B cell (primary cell): Measurements from ENCODE around the gene LCN15. TPM values are rescaled to one million over a fixed set of nuclear protein-coding genes. Genes with fewer than 3 reads are reported as not detected.
A peak's percentile ranks its signal among the peaks of the same experiment; 100 is the strongest.

Source experiments
- ATAC-seq: fragments of 200-7000 bp; cut with Tn5 transposase; one replicate; pipeline ENCODE4 v1.10.0; 2021; ENCODE audit warnings: low read depth, mild to moderate bottlenecking, moderate number of reproducible peaks, moderate library complexity
- CTCF ChIA-PET: fragments of 350-600 bp; sonication (Branson Sonifier 250); formaldehyde crosslinking; loops from one replicate; lab custom pipeline; 2021; ENCODE audit warnings: antibody characterized with exemption, inconsistent platforms; lab: Charles Lee
- POLR2A ChIA-PET: fragments of 350-600 bp; sonication (Branson Sonifier 250); formaldehyde crosslinking; loops from one replicate; lab custom pipeline; 2021; ENCODE audit warnings: antibody characterized with exemption; lab: Charles Lee
- DNase-seq: peaks from one replicate; pipeline ENCODE4 v3.0.0; 2013
- H2AFZ ChIP-seq: 2 replicates; pipeline ENCODE4 v1.6.1; 2012; ENCODE audit warnings: mild to moderate bottlenecking, low read depth, low read length; ENCODE audit not compliant: insufficient read depth, poor library complexity, severe bottlenecking
- H3K27ac ChIP-seq, 2 donors: 1 replicate in 1 of 2; 2 replicates in 1 of 2; pipeline ENCODE4 v1.5.1; 2012 to 2013; ENCODE audit warnings: low read length in 2 of 2, mild to moderate bottlenecking in 2 of 2, moderate library complexity in 1 of 2
- H3K27me3 ChIP-seq, 4 experiments: fragments of 200-600 bp in 1 of 4; sonication (generic) in 1 of 4; replicated peaks in 1 of 4; 1 replicate in 2 of 4; 2 replicates in 2 of 4; pipeline versions ENCODE4 v1.6.1 to v1.7.0; 2013 to 2016; ENCODE audit warnings: low read length in 3 of 4, mild to moderate bottlenecking in 2 of 4, mixed read lengths in 1 of 4, moderate library complexity in 1 of 4; ENCODE audit not compliant: insufficient read depth in 4 of 4, control insufficient read depth in 3 of 4; ENCODE audit errors: control extremely low read depth in 1 of 4
- H3K36me3 ChIP-seq, 2 experiments: replicated peaks in 1 of 2; 1 replicate in 1 of 2; 2 replicates in 1 of 2; pipeline versions ENCODE4 v1.6.1 to v1.7.1; 2013; ENCODE audit warnings: low read length in 1 of 2; ENCODE audit not compliant: insufficient read depth in 2 of 2, control insufficient read depth in 1 of 2; ENCODE audit errors: control extremely low read depth in 1 of 2, extremely low read depth in 1 of 2
- H3K4me1 ChIP-seq, 2 donors: fragments of 200-600 bp in 1 of 2; sonication (generic) in 1 of 2; 1 replicate in 1 of 2; 2 replicates in 1 of 2; pipeline versions ENCODE4 v1.5.1 to v1.6.1; 2013 to 2017; ENCODE audit warnings: low read length in 2 of 2; ENCODE audit not compliant: control insufficient read depth in 2 of 2, insufficient read depth in 2 of 2
- H3K4me2 ChIP-seq: replicated peaks from 2 replicates; pipeline ENCODE3; 2012; ENCODE audit warnings: mild to moderate bottlenecking, low read depth, low read length; ENCODE audit not compliant: poor library complexity, severe bottlenecking
- H3K4me3 ChIP-seq, 5 experiments: fragments of 200-600 bp in 1 of 5; sonication (generic) in 1 of 5; 1 replicate in 3 of 5; 2 replicates in 2 of 5; pipeline versions ENCODE4 v1.5.1 to v1.7.0; 2011 to 2016; ENCODE audit warnings: low read length in 4 of 5, mild to moderate bottlenecking in 4 of 5, low read depth in 2 of 5, control low read depth in 1 of 5, moderate library complexity in 1 of 5; ENCODE audit not compliant: insufficient read depth in 1 of 5; ENCODE audit errors: control extremely low read depth in 1 of 5, extremely low read depth in 1 of 5
- H3K79me2 ChIP-seq: fragments of 200-600 bp; sonication (generic); one replicate; pipeline ENCODE4 v1.6.0; 2016; ENCODE audit warnings: low read length; ENCODE audit not compliant: control insufficient read depth, insufficient read depth
- H3K9ac ChIP-seq: fragments of 200-600 bp; sonication (generic); 2 replicates; pipeline ENCODE4 v1.6.1; 2017; ENCODE audit warnings: mild to moderate bottlenecking, low read length, moderate library complexity
- H3K9me3 ChIP-seq, 3 donors: one replicate each; pipeline versions ENCODE4 v1.6.1 to v1.7.1; 2013; ENCODE audit warnings: low read length in 2 of 3; ENCODE audit not compliant: control insufficient read depth in 2 of 3, insufficient read depth in 1 of 3; ENCODE audit errors: control extremely low read depth in 1 of 3
- H4K20me1 ChIP-seq: 2 replicates; pipeline ENCODE4 v1.6.0; 2012; ENCODE audit warnings: mild to moderate bottlenecking, low read length; ENCODE audit not compliant: insufficient read depth, control insufficient read depth, poor library complexity, severe bottlenecking
- H3K27ac Mint-ChIP-seq: one replicate; pipeline ENCODE4 v1.8.0; 2021; ENCODE audit warnings: mixed read lengths
- H3K27me3 Mint-ChIP-seq: one replicate; pipeline ENCODE4 v1.8.0; 2021; ENCODE audit warnings: mixed read lengths
- H3K4me1 Mint-ChIP-seq: one replicate; pipeline ENCODE4 v1.8.0; 2021; ENCODE audit warnings: mixed read lengths
- H3K4me3 Mint-ChIP-seq: one replicate; pipeline ENCODE4 v1.8.0; 2021; ENCODE audit warnings: mixed read lengths
- H3K9me3 Mint-ChIP-seq: one replicate; pipeline ENCODE4 v1.8.0; 2022; ENCODE audit warnings: mixed read lengths; ENCODE audit not compliant: insufficient read depth
- CTCF ChIP-seq: fragments of 200-600 bp; IDR thresholded peaks from one replicate; pipeline ENCODE4 v1.8.0; 2022; ENCODE audit warnings: antibody characterized with exemption, mild to moderate bottlenecking
- EZH2 ChIP-seq: IDR thresholded peaks from 2 replicates; pipeline ENCODE4 v1.6.1; 2012; ENCODE audit warnings: borderline replicate concordance, low read depth, mild to moderate bottlenecking, moderate library complexity, low read length; ENCODE audit not compliant: insufficient read depth, poor library complexity, severe bottlenecking
- WGBS: methylation state at CpG from one replicate; pipeline ENCODE4 v1.1.5; 2013; ENCODE audit warnings: missing lambda C conversion rate; ENCODE audit not compliant: insufficient coverage; 5-methylcytosine and 5-hydroxymethylcytosine counted together
- intact Hi-C: fragments of 100-400 bp; cut with micrococcal nuclease; formaldehyde crosslinking; loops from one replicate; pipeline ENCODE4 v1.10.0; 2022
- polyA plus RNA-seq: library from polyadenylated mRNA; depleted of rRNA; stranded (reverse); fragments of >200 nt; gene quantifications from 2 replicates; pipeline ENCODE4 v1.2.3, GENCODE V29; 2012
- total RNA-seq, 2 donors: library from RNA; stranded (reverse); fragments of 120-200 nt in 1 of 2; gene quantifications; 1 replicate in 1 of 2; 2 replicates in 1 of 2; pipeline versions ENCODE4 v1.2.3 to v1.2.4, GENCODE V29; 2013 to 2022

LCN15 gene
- total and polyA plus RNA-seq, 2 donors (not counting 1 experiment from before 2014, with no cell fraction given), result not detected

DNA sequence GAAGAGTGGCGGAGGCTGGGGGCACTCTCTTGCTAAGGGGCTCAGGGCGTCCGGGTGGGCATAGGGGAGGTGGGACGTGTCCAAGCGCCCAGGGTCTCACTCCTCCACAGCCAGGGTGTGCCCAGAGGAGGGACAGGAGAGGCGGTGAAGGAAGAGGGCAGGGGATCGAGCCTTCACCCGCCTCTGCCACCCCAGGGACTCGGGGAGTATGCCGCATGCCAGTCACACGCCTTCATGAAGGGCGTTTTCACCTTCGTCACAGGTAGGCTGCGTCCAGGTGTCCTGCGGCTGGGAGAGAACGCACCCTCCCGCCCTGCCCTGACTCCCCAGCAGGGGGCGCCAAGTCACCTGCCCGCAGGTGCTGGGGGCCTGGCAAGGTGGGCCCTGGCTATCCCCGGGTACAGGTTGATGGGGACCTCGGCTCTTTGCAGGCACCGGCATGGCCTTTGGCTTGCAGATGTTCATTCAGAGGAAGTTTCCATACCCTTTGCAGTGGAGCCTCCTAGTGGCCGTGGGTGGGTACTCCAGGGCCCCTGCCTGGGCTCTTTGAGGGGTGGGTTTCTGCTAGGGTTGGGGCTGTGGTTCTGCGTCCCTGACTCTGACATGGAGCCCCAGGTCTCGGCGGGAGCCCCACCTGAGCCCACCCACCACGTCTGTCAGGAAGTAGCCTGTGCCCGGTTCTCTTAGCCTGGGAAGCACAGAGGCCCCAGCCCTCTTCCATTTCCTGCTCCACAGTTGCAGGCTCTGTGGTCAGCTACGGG, 27.4 kb upstream of the LCN15 start:
- H3K4me3 Mint-ChIP-seq, result peak overlapping the region; percentile 87
- Histone ChIP-seq H2AFZ (peak overlapping the region; percentile 80), H3K27ac (peak overlapping the region; percentile 97 to 99), H3K36me3 (peaks cover 0 to 4% of the 10 kb centered on the region in 2 experiments), H3K4me1 (peaks cover 18 to 27% of the 10 kb centered on the region in 2 donors), H3K9me3 (no peaks in the 10 kb centered on the region), H4K20me1 (peaks cover 12% of the 10 kb centered on the region), H3K79me2 (peaks cover 4% of the 10 kb centered on the region), H3K4me3 (peak overlapping the region in 4 of 5 experiments; percentile 69 to 84 (median 80)), H3K4me2 (peak overlapping the region; percentile 100), H3K27me3 (no peaks in the 10 kb centered on the region), H3K9ac (peak overlapping the region; percentile 93)
- TF ChIP-seq CTCF (peak; percentile 97), EZH2 (no peak)
- ATAC-seq, result peak; percentile 1
- H3K9me3 Mint-ChIP-seq, result no peaks in the 10 kb centered on the region
- ChIA-PET CTCF (interaction anchor here (0.8 to 10.5 kb wide), 8 partner anchors 11 to 243 kb away, joined by 3 to 106 read pairs (median 6); partner anchors contain the start of genes AJM1 and RABL6), POLR2A (interaction anchor here (1.2 kb wide), 1 partner anchor 24 kb away, joined by 4 read pairs; no protein-coding TSS in a partner anchor)
- H3K27me3 Mint-ChIP-seq, result peaks cover 6% of the 10 kb centered on the region
- H3K4me1 Mint-ChIP-seq, result peaks cover 23% of the 10 kb centered on the region
- intact Hi-C loops, result loop anchor here (1.0 to 10.0 kb wide), 10 partner anchors 9 to 813 kb away; partner anchors contain the start of genes ARRDC1, C8G, EDF1 and FBXW5
- peak overlapping the region; percentile 95 for H3K27ac Mint-ChIP-seq
- 1% methylated on average over 25 of the region's 29 CpGs for WGBS
- DNase-seq, result peak; percentile 90
